Astrocyte (in vitro differentiated cells and primary cell): ENCODE results near the gene CTDP1. TPM values are rescaled to one million over a fixed set of nuclear protein-coding genes. Genes with fewer than 3 reads are reported as not detected.
A peak's percentile ranks its signal among the peaks of the same experiment; 100 is the strongest.

Experiments used
- DNase-seq: peaks from one replicate; pipeline ENCODE4 v3.0.0-alpha.2; 2010; ENCODE audit warnings: low read depth
- FAIRE-seq: peaks from 2 replicates; lab custom pipeline; 2011; peaks lifted over from hg19 to GRCh38; lab: Jason Lieb, UNC
- H2AFZ ChIP-seq: 2 replicates; pipeline ENCODE4 v1.6.0; 2012; ENCODE audit warnings: low read depth, low read length, inconsistent platforms
- H3K27ac ChIP-seq: 2 replicates; pipeline ENCODE4 v1.5.1; 2011; ENCODE audit warnings: low read depth, low read length, inconsistent platforms
- H3K27me3 ChIP-seq: 2 replicates; pipeline ENCODE4 v1.6.0; 2011; ENCODE audit warnings: low read length, inconsistent platforms; ENCODE audit not compliant: insufficient read depth
- H3K36me3 ChIP-seq: 2 replicates; pipeline ENCODE4 v1.5.1; 2011; ENCODE audit warnings: low read length, inconsistent platforms; ENCODE audit not compliant: insufficient read depth
- H3K4me1 ChIP-seq: 2 replicates; pipeline ENCODE4 v1.5.1; 2011; ENCODE audit warnings: low read length, inconsistent platforms; ENCODE audit not compliant: insufficient read depth
- H3K4me2 ChIP-seq: 2 replicates; pipeline ENCODE4 v1.6.0; 2012; ENCODE audit warnings: low read length, inconsistent platforms
- H3K4me3 ChIP-seq: 2 replicates; pipeline ENCODE4 v1.5.1; 2011; ENCODE audit warnings: low read depth, mild to moderate bottlenecking, low read length, inconsistent platforms; ENCODE audit not compliant: insufficient read depth
- H3K79me2 ChIP-seq: 2 replicates; pipeline ENCODE4 v1.6.0; 2012; ENCODE audit warnings: mild to moderate bottlenecking, low read length, inconsistent platforms; ENCODE audit not compliant: insufficient read depth
- H3K9ac ChIP-seq: 2 replicates; pipeline ENCODE4 v1.6.0; 2012; ENCODE audit warnings: mild to moderate bottlenecking, low read length, inconsistent platforms
- H3K9me3 ChIP-seq: 2 replicates; pipeline ENCODE4 v1.5.1; 2012; ENCODE audit warnings: low read depth, mild to moderate bottlenecking, low read length, inconsistent platforms; ENCODE audit not compliant: insufficient read depth
- H4K20me1 ChIP-seq: 2 replicates; pipeline ENCODE4 v1.6.0; 2012; ENCODE audit warnings: low read length, inconsistent platforms; ENCODE audit not compliant: insufficient read depth
- H3K27ac Mint-ChIP-seq: one replicate; pipeline ENCODE4 v1.8.0; 2021; ENCODE audit warnings: mild to moderate bottlenecking, mixed read lengths; ENCODE audit not compliant: unreplicated experiment
- H3K27me3 Mint-ChIP-seq: one replicate; pipeline ENCODE4 v1.8.0; 2021; ENCODE audit warnings: low read depth, mixed read lengths; ENCODE audit not compliant: unreplicated experiment
- H3K36me3 Mint-ChIP-seq: one replicate; pipeline ENCODE4 v1.8.0; 2021; ENCODE audit warnings: low read depth, mixed read lengths; ENCODE audit not compliant: unreplicated experiment
- H3K4me1 Mint-ChIP-seq: one replicate; pipeline ENCODE4 v1.8.0; 2021; ENCODE audit warnings: low read depth, mixed read lengths; ENCODE audit not compliant: unreplicated experiment
- H3K4me3 Mint-ChIP-seq: one replicate; pipeline ENCODE4 v1.8.0; 2021; ENCODE audit warnings: mild to moderate bottlenecking, moderate library complexity, mixed read lengths; ENCODE audit not compliant: unreplicated experiment
- H3K9me3 Mint-ChIP-seq: one replicate; pipeline ENCODE4 v1.8.0; 2021; ENCODE audit warnings: mild to moderate bottlenecking, mixed read lengths; ENCODE audit not compliant: unreplicated experiment
- EZH2 ChIP-seq: IDR thresholded peaks from 2 replicates; pipeline ENCODE4 v1.6.1; 2012; ENCODE audit warnings: mild to moderate bottlenecking, low read length, inconsistent platforms; ENCODE audit not compliant: insufficient read depth
- total RNA-seq: library from RNA; stranded (reverse); gene quantifications from 2 replicates; pipeline ENCODE4 v1.2.1, GENCODE V29; 2021
- TF ChIP-seq, protein P1 (sequence below): IDR thresholded peaks from 2 replicates; pipeline ENCODE4 v1.5.1; 2011; ENCODE audit warnings: low read depth, mild to moderate bottlenecking, inconsistent platforms, low read length, moderate library complexity; ENCODE audit not compliant: insufficient read depth

The CTDP1 gene
- total RNA-seq, 1 donor from 2014 or later, result 31.7 TPM

DNA sequence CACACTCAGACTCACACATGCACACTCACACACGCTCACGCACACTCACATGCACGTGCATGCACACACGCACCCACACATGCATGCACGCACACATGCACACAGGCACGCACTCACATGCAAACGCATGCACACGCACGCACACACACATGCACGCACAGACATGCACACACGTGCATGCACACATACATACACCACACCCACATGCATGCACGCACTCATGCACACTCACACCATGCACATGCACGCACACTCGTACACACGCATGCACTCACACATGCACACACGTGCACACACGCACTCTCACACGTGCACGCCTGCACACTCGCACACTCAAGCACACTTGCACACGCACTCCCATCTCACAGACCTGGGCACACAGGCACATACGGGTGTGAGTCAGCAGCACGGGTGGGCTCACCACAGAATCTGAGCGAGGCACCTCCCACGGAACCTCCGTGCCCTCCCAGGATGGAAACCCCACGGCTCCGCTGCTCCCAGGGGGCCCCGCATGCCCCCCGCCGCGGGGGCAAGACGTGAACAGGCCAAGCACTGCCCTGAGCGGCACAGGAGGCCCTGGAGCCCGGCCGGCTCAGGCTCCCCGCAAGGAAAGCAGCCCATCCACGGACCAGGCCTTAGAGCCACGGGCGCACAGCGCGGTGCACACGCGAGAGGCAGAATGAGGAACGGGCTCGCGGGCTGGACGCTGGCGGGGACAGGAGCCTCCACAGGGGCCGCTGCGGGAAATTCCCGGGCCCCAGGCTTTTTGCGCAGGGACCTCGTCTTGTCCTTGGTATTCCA, 109.7 kb downstream of the CTDP1 start:
- peaks cover 9% of the 10 kb centered on the region for H3K4me1 ChIP-seq
- no peaks in the 10 kb centered on the region for H4K20me1 ChIP-seq
- no peak overlapping the region for H2AFZ ChIP-seq
- H3K9me3 ChIP-seq, result peaks cover 4% of the 10 kb centered on the region
- DNase-seq (no peak), FAIRE-seq (no peak)
- peak overlapping the region; percentile 34 for H3K27ac Mint-ChIP-seq
- TF ChIP-seq, protein P1, sequence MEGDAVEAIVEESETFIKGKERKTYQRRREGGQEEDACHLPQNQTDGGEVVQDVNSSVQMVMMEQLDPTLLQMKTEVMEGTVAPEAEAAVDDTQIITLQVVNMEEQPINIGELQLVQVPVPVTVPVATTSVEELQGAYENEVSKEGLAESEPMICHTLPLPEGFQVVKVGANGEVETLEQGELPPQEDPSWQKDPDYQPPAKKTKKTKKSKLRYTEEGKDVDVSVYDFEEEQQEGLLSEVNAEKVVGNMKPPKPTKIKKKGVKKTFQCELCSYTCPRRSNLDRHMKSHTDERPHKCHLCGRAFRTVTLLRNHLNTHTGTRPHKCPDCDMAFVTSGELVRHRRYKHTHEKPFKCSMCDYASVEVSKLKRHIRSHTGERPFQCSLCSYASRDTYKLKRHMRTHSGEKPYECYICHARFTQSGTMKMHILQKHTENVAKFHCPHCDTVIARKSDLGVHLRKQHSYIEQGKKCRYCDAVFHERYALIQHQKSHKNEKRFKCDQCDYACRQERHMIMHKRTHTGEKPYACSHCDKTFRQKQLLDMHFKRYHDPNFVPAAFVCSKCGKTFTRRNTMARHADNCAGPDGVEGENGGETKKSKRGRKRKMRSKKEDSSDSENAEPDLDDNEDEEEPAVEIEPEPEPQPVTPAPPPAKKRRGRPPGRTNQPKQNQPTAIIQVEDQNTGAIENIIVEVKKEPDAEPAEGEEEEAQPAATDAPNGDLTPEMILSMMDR, result no peak
- TF ChIP-seq EZH2, result no peak
- peaks cover 7% of the 10 kb centered on the region for H3K9me3 Mint-ChIP-seq
- H3K79me2 ChIP-seq, result no peaks in the 10 kb centered on the region
- H3K4me3 ChIP-seq, result no peak overlapping the region
- no peak overlapping the region for H3K9ac ChIP-seq
- H3K4me3 Mint-ChIP-seq, result peak overlapping the region; percentile 71
- peaks cover 16% of the 10 kb centered on the region for H3K4me1 Mint-ChIP-seq
- H3K4me2 ChIP-seq, result no peak overlapping the region
- no peaks in the 10 kb centered on the region for H3K36me3 ChIP-seq
- H3K36me3 Mint-ChIP-seq, result peaks cover 2% of the 10 kb centered on the region
- H3K27me3 Mint-ChIP-seq, result peaks cover 36% of the 10 kb centered on the region
- H3K27ac ChIP-seq, result no peak overlapping the region
- H3K27me3 ChIP-seq, result peaks cover 20% of the 10 kb centered on the region

DNA sequence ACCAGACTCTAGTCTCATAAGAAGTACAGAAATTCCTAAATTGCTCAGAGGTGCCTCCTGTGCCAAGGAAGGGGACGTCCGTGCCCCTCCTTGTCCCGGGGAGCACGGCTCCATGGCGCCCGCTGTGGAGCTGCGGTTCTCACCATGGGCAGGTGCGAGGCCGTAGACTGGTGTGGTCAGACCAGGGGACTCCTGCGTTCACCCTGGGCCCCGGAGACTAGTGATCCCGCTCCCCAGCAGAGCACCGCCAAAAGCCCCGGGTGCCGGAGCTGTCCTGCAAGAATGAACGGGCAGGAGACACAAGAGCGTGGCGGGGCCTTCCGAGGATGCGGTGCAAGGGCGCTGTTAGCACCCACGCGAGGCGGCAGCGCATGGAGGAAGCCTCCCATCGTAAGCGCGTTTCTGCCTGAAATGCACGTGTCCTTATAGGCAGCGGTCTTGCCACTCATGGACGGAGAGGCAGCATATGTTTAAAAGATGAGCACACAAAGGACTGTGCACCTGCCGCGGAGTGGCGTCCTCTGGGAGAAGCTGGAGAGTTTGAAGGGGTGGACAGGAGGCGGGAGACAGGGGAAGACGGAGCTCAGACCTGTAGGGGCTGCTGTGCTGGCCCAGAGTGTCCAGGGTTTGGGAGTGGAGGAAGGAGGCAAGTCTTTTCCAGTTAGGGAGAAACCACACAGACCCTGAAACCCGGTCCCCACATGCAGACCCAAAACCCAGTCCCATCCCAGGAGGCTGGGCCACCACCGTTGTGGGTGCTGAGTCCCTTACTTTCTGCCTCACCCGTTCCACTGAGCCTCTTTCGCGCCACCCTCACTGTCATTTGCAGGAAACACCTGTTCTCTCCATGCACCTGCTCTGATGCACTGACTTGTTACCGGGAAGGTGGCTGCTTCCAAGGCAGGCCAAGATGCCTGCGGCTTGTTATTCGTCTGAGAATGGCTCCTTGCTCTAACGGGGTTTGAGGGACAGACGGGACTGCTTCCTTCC, 110.6 kb downstream of the CTDP1 start:
- Histone ChIP-seq H3K9ac (no peak overlapping the region), H3K4me1 (peaks cover 9% of the 10 kb centered on the region), H3K4me2 (no peak overlapping the region), H3K27me3 (peaks cover 20% of the 10 kb centered on the region), H3K9me3 (peaks cover 4% of the 10 kb centered on the region), H2AFZ (no peak overlapping the region), H4K20me1 (no peaks in the 10 kb centered on the region), H3K79me2 (no peaks in the 10 kb centered on the region), H3K4me3 (no peak overlapping the region), H3K36me3 (no peaks in the 10 kb centered on the region), H3K27ac (no peak overlapping the region)
- Mint-ChIP-seq H3K36me3 (peaks cover 2% of the 10 kb centered on the region), H3K27ac (peak overlapping the region; percentile 81), H3K4me3 (no peak overlapping the region), H3K27me3 (peaks cover 34% of the 10 kb centered on the region), H3K4me1 (peaks cover 16% of the 10 kb centered on the region), H3K9me3 (peaks cover 7% of the 10 kb centered on the region)
- no peak for DNase-seq
- TF ChIP-seq EZH2, result no peak
- TF ChIP-seq, protein P1, result no peak
- FAIRE-seq, result no peak
